ENCODE results near the gene INAFM2.

INAFM2 gene

GRCh38 chr15:40327457-40327856, 4.0 kb downstream of the INAFM2 start:
- H3K4me1 ChIP-seq (ENCODE audit: control insufficient read depth in 1 of 2, insufficient read depth in 1 of 2, low read depth in 1 of 2, low read length in 1 of 2): peaks cover 22 to 38% of the 10 kb centered on the region in 2 experiments
- no peaks in the 10 kb centered on the region for H3K9me3 ChIP-seq
- no peak overlapping the region for H3K27ac ChIP-seq
- TF ChIP-seq CTCF (IDR thresholded peaks at IDR 0.05): no peak
- no peaks in the 10 kb centered on the region for H3K27me3 ChIP-seq
- H3K36me3 ChIP-seq: peaks cover 4% of the 10 kb centered on the region
- no peak overlapping the region for H3K4me3 ChIP-seq (ENCODE audit: low read depth in 1 of 2, low read length in 1 of 2)

DNA sequence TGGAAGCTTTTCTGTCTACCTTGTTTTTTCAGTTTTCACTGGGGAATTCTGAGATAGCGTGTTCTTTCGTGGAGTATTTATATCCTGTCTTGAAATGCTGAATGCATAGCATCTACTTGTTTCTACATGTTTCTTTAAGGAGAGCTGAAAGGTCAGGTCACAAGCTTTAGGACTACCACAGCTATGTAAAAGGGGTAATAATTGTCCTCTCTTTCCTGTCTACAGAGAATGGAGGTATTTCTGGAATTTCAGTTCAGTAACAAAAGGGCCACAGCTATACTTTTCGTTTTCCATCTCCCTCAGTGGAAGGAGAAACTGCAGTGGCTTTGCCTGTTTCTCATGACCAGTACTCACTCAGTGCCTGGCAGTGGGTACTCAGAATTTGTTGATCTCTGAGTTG, 4.7 kb downstream of the INAFM2 start:
- Histone ChIP-seq H3K27me3 (no peaks in the 10 kb centered on the region), H3K4me1 (ENCODE audit: control insufficient read depth in 1 of 2, insufficient read depth in 1 of 2, low read depth in 1 of 2, low read length in 1 of 2) (peaks cover 24 to 41% of the 10 kb centered on the region in 2 experiments), H3K36me3 (peaks cover 4% of the 10 kb centered on the region), H3K27ac (no peak overlapping the region), H3K9me3 (no peaks in the 10 kb centered on the region), H3K4me3 (ENCODE audit: low read depth in 1 of 2, low read length in 1 of 2) (no peak overlapping the region)
- no peak for TF ChIP-seq CTCF (IDR thresholded peaks at IDR 0.05)

GRCh38 chr15:40328751-40329150, 5.3 kb downstream of the INAFM2 start:
- no peaks in the 10 kb centered on the region for H3K9me3 ChIP-seq
- H3K27ac ChIP-seq: no peak overlapping the region
- H3K36me3 ChIP-seq: peaks cover 4% of the 10 kb centered on the region
- H3K4me1 ChIP-seq (ENCODE audit: control insufficient read depth in 1 of 2, insufficient read depth in 1 of 2, low read depth in 1 of 2, low read length in 1 of 2): peaks cover 30 to 44% of the 10 kb centered on the region in 2 experiments
- no peaks in the 10 kb centered on the region for H3K27me3 ChIP-seq
- no peak for TF ChIP-seq CTCF (IDR thresholded peaks at IDR 0.05)
- no peak overlapping the region for H3K4me3 ChIP-seq (ENCODE audit: low read depth in 1 of 2, low read length in 1 of 2)

DNA sequence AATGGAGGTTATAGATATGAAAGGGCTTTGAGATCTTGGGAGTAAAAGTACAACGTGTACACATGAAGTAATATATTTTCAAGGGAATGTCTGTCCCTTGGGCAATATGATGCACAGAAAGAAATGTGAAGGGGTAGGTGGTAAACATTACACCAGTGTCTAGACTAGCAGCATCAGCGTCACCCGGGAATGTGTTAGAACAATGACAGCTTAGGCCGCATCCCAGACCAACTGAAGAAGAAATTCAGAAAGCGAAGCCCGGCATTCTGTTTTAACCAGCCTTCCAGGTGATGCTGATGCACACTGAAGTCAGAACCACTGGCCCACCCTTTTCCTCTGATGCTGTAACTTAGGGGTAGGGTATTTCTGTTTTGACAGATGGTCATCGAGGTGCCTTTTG, 6.3 kb downstream of the INAFM2 start:
- Histone ChIP-seq H3K9me3 (no peaks in the 10 kb centered on the region), H3K4me3 (ENCODE audit: low read depth in 1 of 2, low read length in 1 of 2) (no peak overlapping the region), H3K27me3 (no peaks in the 10 kb centered on the region), H3K36me3 (peaks cover 4% of the 10 kb centered on the region), H3K27ac (no peak overlapping the region), H3K4me1 (ENCODE audit: control insufficient read depth in 1 of 2, insufficient read depth in 1 of 2, low read depth in 1 of 2, low read length in 1 of 2) (peaks cover 38 to 50% of the 10 kb centered on the region in 2 experiments)
- TF ChIP-seq CTCF (IDR thresholded peaks at IDR 0.05): no peak

- TF ChIP-seq CTCF (IDR thresholded peaks at IDR 0.05): no peak
- Histone ChIP-seq H3K36me3 (peaks cover 4% of the 10 kb centered on the region), H3K27ac (no peak overlapping the region), H3K4me3 (ENCODE audit: low read depth in 1 of 2, low read length in 1 of 2) (no peak overlapping the region), H3K9me3 (no peaks in the 10 kb centered on the region), H3K27me3 (no peaks in the 10 kb centered on the region), H3K4me1 (ENCODE audit: control insufficient read depth in 1 of 2, insufficient read depth in 1 of 2, low read depth in 1 of 2, low read length in 1 of 2) (peaks cover 38 to 50% of the 10 kb centered on the region in 2 experiments)
Measured at GRCh38 chr15:40330368-40330836, 6.9 kb downstream of the INAFM2 start.

GRCh38 chr15:40331026-40331425, 7.5 kb downstream of the INAFM2 start:
- H3K9me3 ChIP-seq: no peaks in the 10 kb centered on the region
- no peak for TF ChIP-seq CTCF (IDR thresholded peaks at IDR 0.05)
- H3K27ac ChIP-seq: no peak overlapping the region
- peaks cover 34 to 48% of the 10 kb centered on the region in 2 experiments for H3K4me1 ChIP-seq (ENCODE audit: control insufficient read depth in 1 of 2, insufficient read depth in 1 of 2, low read depth in 1 of 2, low read length in 1 of 2)
- H3K27me3 ChIP-seq: no peaks in the 10 kb centered on the region
- no peak overlapping the region for H3K4me3 ChIP-seq (ENCODE audit: low read depth in 1 of 2, low read length in 1 of 2)
- peaks cover 4% of the 10 kb centered on the region for H3K36me3 ChIP-seq

All from neutrophil (primary cell).